Vagina (tissue), 2 donors: ENCODE results near the gene PRDM16. TPM values are rescaled to one million over a fixed set of nuclear protein-coding genes. Genes with fewer than 3 reads are reported as not detected.

ENCODE experiments used
- DNase-seq, 2 donors: peaks; one replicate each; pipeline ENCODE4 v3.0.0-alpha.2; 2017; ENCODE audit errors: extremely low spot score in 2 of 2
- H3K27ac ChIP-seq: fragments of 200-600 bp; sonication (generic); one replicate; pipeline ENCODE4 v1.5.1; 2019
- H3K27me3 ChIP-seq: fragments of 200-600 bp; sonication (generic); one replicate; pipeline ENCODE4 v1.5.1; 2019
- H3K36me3 ChIP-seq, 2 donors: fragments of 200-600 bp; sonication (generic); one replicate each; pipeline ENCODE4 v1.5.1; 2017 to 2019
- H3K4me1 ChIP-seq: fragments of 200-600 bp; sonication (generic); one replicate; pipeline ENCODE4 v1.5.1; 2019
- H3K4me3 ChIP-seq, 2 donors: fragments of 200-600 bp; sonication (generic); 1 replicate in 1 of 2; 2 replicates in 1 of 2; pipeline ENCODE4 v1.5.1; 2016 to 2019
- H3K9me3 ChIP-seq: fragments of 200-600 bp; sonication (generic); one replicate; pipeline ENCODE4 v1.5.1; 2019
- CTCF ChIP-seq, 3 experiments: fragments of 450-650 bp in 2 of 3; fragments of 200-600 bp in 1 of 3; sonication (generic) in 1 of 3; IDR thresholded peaks; one replicate each; pipeline ENCODE4 v1.5.1; 2017 to 2019; ENCODE audit warnings: antibody characterized with exemption in 3 of 3, mild to moderate bottlenecking in 2 of 3, moderate library complexity in 2 of 3
- POLR2A ChIP-seq, 2 donors: fragments of 450-650 bp; IDR thresholded peaks; one replicate each; pipeline ENCODE4 v1.6.1; 2017; ENCODE audit warnings: antibody characterized with exemption in 2 of 2, mild to moderate bottlenecking in 2 of 2, moderate library complexity in 2 of 2
- POLR2AphosphoS5 ChIP-seq, 2 donors: sonication (generic); formaldehyde crosslinking; IDR thresholded peaks; one replicate each; pipeline ENCODE4 v1.9.0; 2017; ENCODE audit warnings: antibody characterized with exemption in 2 of 2, mild to moderate bottlenecking in 2 of 2, low read depth in 1 of 2; ENCODE audit not compliant: insufficient read depth in 1 of 2
- intact Hi-C: fragments of 100-400 bp; cut with DNase I; formaldehyde crosslinking; loops from one replicate; pipeline ENCODE4 v1.15.1; 2023
- total RNA-seq: library from RNA; depleted of rRNA; stranded (reverse); fragments of >200 nt; gene quantifications from one replicate; pipeline ENCODE4 v1.2.3, GENCODE V29; 2016

The PRDM16 gene
- total RNA-seq, 1 donor from 2014 or later: 3.9 TPM

- H3K4me1 ChIP-seq: no peaks in the 10 kb centered on the region
- intact Hi-C loops: no loop called here
- no peak overlapping the region for H3K4me3 ChIP-seq
- DNase-seq: no peak
- H3K36me3 ChIP-seq: no peaks in the 10 kb centered on the region
- no peak overlapping the region for H3K27ac ChIP-seq
- TF ChIP-seq POLR2A (IDR thresholded peaks at IDR 0.05) (no peak), CTCF (IDR thresholded peaks at IDR 0.05) (no peak), POLR2AphosphoS5 (IDR thresholded peaks at IDR 0.05; ENCODE audit: insufficient read depth in 1 of 2, low read depth in 1 of 2) (no peak)
- no peaks in the 10 kb centered on the region for H3K9me3 ChIP-seq
- H3K27me3 ChIP-seq: no peaks in the 10 kb centered on the region
Measured at GRCh38 chr1:3439346-3440299, 370.6 kb downstream of the PRDM16 start.

GRCh38 chr1:3440300-3440681 lies 371.3 kb downstream of the PRDM16 start:
- H3K4me1 ChIP-seq: no peaks in the 10 kb centered on the region
- intact Hi-C loops: no loop called here
- DNase-seq: no peak
- no peak overlapping the region for H3K4me3 ChIP-seq
- H3K36me3 ChIP-seq: no peaks in the 10 kb centered on the region
- H3K27ac ChIP-seq: no peak overlapping the region
- no peaks in the 10 kb centered on the region for H3K27me3 ChIP-seq
- TF ChIP-seq CTCF (IDR thresholded peaks at IDR 0.05) (no peak), POLR2AphosphoS5 (IDR thresholded peaks at IDR 0.05; ENCODE audit: insufficient read depth in 1 of 2, low read depth in 1 of 2) (no peak), POLR2A (IDR thresholded peaks at IDR 0.05) (no peak)
- H3K9me3 ChIP-seq: no peaks in the 10 kb centered on the region

- Histone ChIP-seq H3K4me3 (no peak overlapping the region), H3K4me1 (no peaks in the 10 kb centered on the region), H3K9me3 (no peaks in the 10 kb centered on the region), H3K27me3 (no peaks in the 10 kb centered on the region), H3K27ac (no peak overlapping the region), H3K36me3 (no peaks in the 10 kb centered on the region)
- no peak for DNase-seq
- TF ChIP-seq POLR2A (IDR thresholded peaks at IDR 0.05) (no peak), CTCF (IDR thresholded peaks at IDR 0.05) (no peak), POLR2AphosphoS5 (IDR thresholded peaks at IDR 0.05; ENCODE audit: insufficient read depth in 1 of 2, low read depth in 1 of 2) (no peak)
- intact Hi-C loops: no loop called here
Measured at GRCh38 chr1:3440711-3441409, 371.9 kb downstream of the PRDM16 start.

- no peak for DNase-seq
- no peak for TF ChIP-seq POLR2A (IDR thresholded peaks at IDR 0.05)
- no peak for TF ChIP-seq POLR2AphosphoS5 (IDR thresholded peaks at IDR 0.05; ENCODE audit: insufficient read depth in 1 of 2, low read depth in 1 of 2)
- TF ChIP-seq CTCF (IDR thresholded peaks at IDR 0.05): no peak
- Histone ChIP-seq H3K27ac (no peak overlapping the region), H3K27me3 (no peaks in the 10 kb centered on the region), H3K9me3 (no peaks in the 10 kb centered on the region), H3K4me1 (no peaks in the 10 kb centered on the region), H3K4me3 (no peak overlapping the region), H3K36me3 (no peaks in the 10 kb centered on the region)
- intact Hi-C loops: no loop called here
Measured at GRCh38 chr1:3441410-3441847, 372.4 kb downstream of the PRDM16 start.
